ENCODE results near the gene CFAP90.

Gene CFAP90

GRCh38 chr5:7815892-7816534, 34.9 kb downstream of the CFAP90 start:
- DNase-seq = peak; percentile 67

GRCh38 chr5:7814816-7815215, 36.1 kb downstream of the CFAP90 start:
- no peak for DNase-seq

- no peak for DNase-seq
These were observed 37.4 kb downstream of the CFAP90 start for GRCh38 chr5:7813576-7813975.

- DNase-seq = no peak
These were observed 37.9 kb downstream of the CFAP90 start for GRCh38 chr5:7813007-7813406.

GRCh38 chr5:7811715-7812114, 39.2 kb downstream of the CFAP90 start:
- no peak for DNase-seq

- no peak for DNase-seq
These were observed 41.9 kb downstream of the CFAP90 start for GRCh38 chr5:7808998-7809397.

- no peak for DNase-seq
These were observed 45.6 kb downstream of the CFAP90 start for GRCh38 chr5:7805379-7805778.

GRCh38 chr5:7803937-7804336, 47.0 kb downstream of the CFAP90 start:
- DNase-seq = no peak

- DNase-seq = no peak
These were observed 48.1 kb downstream of the CFAP90 start for GRCh38 chr5:7802855-7803254.

GRCh38 chr5:7801891-7802614, 48.9 kb downstream of the CFAP90 start:
- DNase-seq = no peak

- no peak for DNase-seq
These were observed 55.6 kb downstream of the CFAP90 start for GRCh38 chr5:7795306-7795705.

GRCh38 chr5:7794823-7795222, 56.1 kb downstream of the CFAP90 start:
- DNase-seq = no peak

- no peak for DNase-seq
These were observed 56.6 kb downstream of the CFAP90 start for GRCh38 chr5:7794311-7794710.

GRCh38 chr5:7793895-7794294, 57.0 kb downstream of the CFAP90 start:
- no peak for DNase-seq

GRCh38 chr5:7789567-7789966, 61.4 kb downstream of the CFAP90 start:
- DNase-seq = no peak

GRCh38 chr5:7787770-7788169, 63.2 kb downstream of the CFAP90 start:
- no peak for DNase-seq

- no peak for DNase-seq
These were observed 66.1 kb downstream of the CFAP90 start for GRCh38 chr5:7784683-7785380.

- DNase-seq = no peak
These were observed 69.0 kb downstream of the CFAP90 start for GRCh38 chr5:7781899-7782298.

All from stimulated activated CD4-positive, alpha-beta T cell treated with anti-CD3 and anti-CD28 coated beads, Interleukin-4, amount 100 ng/mL, for 1 hour (primary cell).